H1 (cell line): ENCODE measurements around the gene PPP4R1. TPM values are rescaled to one million over a fixed set of nuclear protein-coding genes. Genes with fewer than 3 reads are reported as not detected.

Source experiments
- CTCF ChIA-PET: fragments of 300-600 bp; sonication (Branson Sonifier 250); formaldehyde crosslinking; loops from one replicate; lab custom pipeline; 2021; ENCODE audit not compliant: partially characterized antibody; lab: Charles Lee
- POLR2A ChIA-PET: fragments of 300-600 bp; sonication (Branson Sonifier 250); formaldehyde crosslinking; loops from one replicate; lab custom pipeline; 2021; ENCODE audit warnings: inconsistent platforms; ENCODE audit not compliant: partially characterized antibody; lab: Charles Lee
- DNase-seq, 2 experiments: peaks; one replicate each; pipeline versions ENCODE4 v3.0.0 to v3.0.0-alpha.2; 2010 to 2022; ENCODE audit warnings: low spot score in 2 of 2, low read depth in 1 of 2, mixed read lengths in 1 of 2
- FAIRE-seq: peaks from 2 replicates; lab custom pipeline; 2011; peaks lifted over from hg19 to GRCh38; lab: Jason Lieb, UNC
- H2AFZ ChIP-seq: 2 replicates; pipeline ENCODE4 v1.8.1; 2012; ENCODE audit warnings: low read length, inconsistent platforms
- H2AK5ac ChIP-seq: 2 replicates; pipeline ENCODE4 v1.6.1; 2013; ENCODE audit warnings: low read depth, low read length
- H2BK120ac ChIP-seq: replicated peaks from 2 replicates; pipeline ENCODE3; 2013; ENCODE audit warnings: low read depth, low read length, inconsistent platforms
- H2BK12ac ChIP-seq: 2 replicates; pipeline ENCODE4 v1.6.1; 2013; ENCODE audit warnings: low read depth, low read length
- H2BK15ac ChIP-seq: 2 replicates; pipeline ENCODE4 v1.6.1; 2013; ENCODE audit warnings: low read length
- H2BK20ac ChIP-seq: 2 replicates; pipeline ENCODE4 v1.6.1; 2013; ENCODE audit warnings: low read length
- H2BK5ac ChIP-seq: 2 replicates; pipeline ENCODE4 v1.6.1; 2013; ENCODE audit warnings: low read depth, low read length
- H3K14ac ChIP-seq: 2 replicates; pipeline ENCODE4 v1.6.1; 2013; ENCODE audit warnings: inconsistent platforms; ENCODE audit not compliant: insufficient read length
- H3K18ac ChIP-seq: 2 replicates; pipeline ENCODE4 v1.6.1; 2013; ENCODE audit warnings: low read length; ENCODE audit errors: extremely low read depth
- H3K23ac ChIP-seq: 2 replicates; pipeline ENCODE4 v1.6.1; 2013; ENCODE audit warnings: inconsistent platforms; ENCODE audit not compliant: insufficient read length
- H3K23me2 ChIP-seq: 2 replicates; pipeline ENCODE4 v1.6.1; 2013; ENCODE audit warnings: low read depth, low read length
- H3K27ac ChIP-seq: 2 replicates; pipeline ENCODE4 v1.6.1; 2011; ENCODE audit warnings: low read depth, low read length, inconsistent platforms
- H3K27me3 ChIP-seq, 4 experiments: replicated peaks in 1 of 4; 1 replicate in 1 of 4; 2 replicates in 3 of 4; pipeline versions ENCODE4 v1.6.1 to v1.8.1; 2011 to 2013; ENCODE audit warnings: low read length in 3 of 4, mild to moderate bottlenecking in 3 of 4, inconsistent platforms in 2 of 4, mixed read lengths in 2 of 4, moderate library complexity in 1 of 4; ENCODE audit not compliant: control insufficient read depth in 3 of 4, insufficient read depth in 3 of 4; ENCODE audit errors: extremely low read depth in 1 of 4
- H3K36me3 ChIP-seq, 4 experiments: 2 replicates each; pipeline versions ENCODE4 v1.6.1 to v1.8.1; 2011 to 2013; ENCODE audit warnings: mild to moderate bottlenecking in 4 of 4, low read length in 3 of 4, moderate library complexity in 2 of 4, control low read depth in 1 of 4, inconsistent platforms in 1 of 4; ENCODE audit not compliant: insufficient read depth in 4 of 4, control insufficient read depth in 2 of 4
- H3K4ac ChIP-seq: replicated peaks from 2 replicates; pipeline ENCODE3; 2013; ENCODE audit warnings: low read length, low read depth, mixed read lengths, inconsistent platforms; ENCODE audit not compliant: insufficient read length
- H3K4me1 ChIP-seq, 4 experiments: replicated peaks in 1 of 4; 1 replicate in 1 of 4; 2 replicates in 3 of 4; pipeline versions ENCODE4 v1.6.1 to v1.8.1; 2011 to 2013; ENCODE audit warnings: low read length in 3 of 4, inconsistent platforms in 2 of 4, mixed read lengths in 1 of 4; ENCODE audit not compliant: insufficient read depth in 4 of 4, control insufficient read depth in 3 of 4
- H3K4me2 ChIP-seq, 2 experiments: 2 replicates each; pipeline versions ENCODE4 v1.6.1 to v1.8.1; 2011 to 2013; ENCODE audit warnings: low read depth in 2 of 2, low read length in 2 of 2, control low read depth in 1 of 2, inconsistent platforms in 1 of 2, mild to moderate bottlenecking in 1 of 2; ENCODE audit not compliant: insufficient read depth in 1 of 2
- H3K4me3 ChIP-seq, 4 experiments: fragments of 200-600, 300-600 bp in 1 of 4; sonication (generic), shearing (Covaris generic), sonication (Bioruptor Twin) in 1 of 4; 2 replicates each; pipeline versions ENCODE4 v1.5.1 to v1.8.1; 2011 to 2016; ENCODE audit warnings: low read length in 4 of 4, low read depth in 3 of 4, control low read depth in 2 of 4, inconsistent platforms in 2 of 4, mild to moderate bottlenecking in 2 of 4, mixed read lengths in 1 of 4, moderate library complexity in 1 of 4; ENCODE audit not compliant: insufficient read depth in 2 of 4; ENCODE audit errors: extremely low read depth in 1 of 4
- H3K56ac ChIP-seq: replicated peaks from 2 replicates; pipeline ENCODE3; 2013; ENCODE audit warnings: low read depth, mild to moderate bottlenecking, mixed read lengths, low read length, inconsistent platforms; ENCODE audit not compliant: insufficient read length
- H3K79me1 ChIP-seq: 2 replicates; pipeline ENCODE4 v1.6.1; 2013; ENCODE audit warnings: low read depth, low read length, control low read depth
- H3K79me2 ChIP-seq, 2 experiments: 2 replicates each; pipeline versions ENCODE4 v1.6.1 to v1.8.1; 2012 to 2013; ENCODE audit warnings: low read length in 2 of 2, mild to moderate bottlenecking in 2 of 2, inconsistent platforms in 1 of 2; ENCODE audit not compliant: insufficient read depth in 2 of 2, control insufficient read depth in 1 of 2
- H3K9ac ChIP-seq, 4 experiments: replicated peaks in 1 of 4; 1 replicate in 1 of 4; 2 replicates in 3 of 4; pipeline versions ENCODE4 v1.6.1 to v1.8.1; 2011 to 2013; ENCODE audit warnings: low read depth in 3 of 4, low read length in 3 of 4, control low read depth in 2 of 4, mild to moderate bottlenecking in 2 of 4, moderate library complexity in 2 of 4, inconsistent platforms in 1 of 4; ENCODE audit errors: extremely low read depth in 1 of 4
- H3K9me3 ChIP-seq, 2 experiments: 2 replicates each; pipeline versions ENCODE4 v1.6.1 to v1.8.1; 2012 to 2013; ENCODE audit warnings: mild to moderate bottlenecking in 2 of 2, moderate library complexity in 2 of 2, control low read depth in 1 of 2, inconsistent platforms in 1 of 2, low read depth in 1 of 2, low read length in 1 of 2, mixed read lengths in 1 of 2; ENCODE audit not compliant: insufficient read depth in 2 of 2
- H4K20me1 ChIP-seq, 2 experiments: replicated peaks in 1 of 2; 2 replicates each; pipeline versions ENCODE3 to v1.8.1; 2011 to 2013; ENCODE audit warnings: inconsistent platforms in 2 of 2, low read length in 2 of 2, mild to moderate bottlenecking in 1 of 2; ENCODE audit not compliant: insufficient read depth in 2 of 2, control insufficient read depth in 1 of 2
- H4K5ac ChIP-seq: 2 replicates; pipeline ENCODE4 v1.6.1; 2013; ENCODE audit warnings: low read length, low read depth, mixed read lengths, inconsistent platforms; ENCODE audit not compliant: insufficient read length
- H4K8ac ChIP-seq: 2 replicates; pipeline ENCODE4 v1.8.0; 2013; ENCODE audit warnings: mild to moderate bottlenecking, moderate library complexity, low read length, inconsistent platforms; ENCODE audit not compliant: insufficient read depth; ENCODE audit errors: extremely low read depth
- H4K91ac ChIP-seq: replicated peaks from 2 replicates; pipeline ENCODE3; 2013; ENCODE audit warnings: low read length, mixed read lengths, inconsistent platforms; ENCODE audit not compliant: insufficient read length
- CEBPB ChIP-seq: IDR thresholded peaks from 2 replicates; pipeline ENCODE4 v1.6.1; 2012; ENCODE audit warnings: low read depth, low read length
- CHD1 ChIP-seq: IDR thresholded peaks from 2 replicates; pipeline ENCODE4 v1.6.1; 2012; ENCODE audit warnings: low read depth, low read length, improper control_type of control experiment
- CHD2 ChIP-seq: IDR thresholded peaks from 2 replicates; pipeline ENCODE4 v1.6.1; 2012; ENCODE audit warnings: low read length, improper control_type of control experiment
- GABPA ChIP-seq: IDR thresholded peaks from 2 replicates; pipeline ENCODE4 v1.6.1; 2011; ENCODE audit warnings: mild to moderate bottlenecking, low read length, moderate library complexity, borderline replicate concordance; ENCODE audit not compliant: insufficient read depth
- KDM4A ChIP-seq: IDR thresholded peaks from one replicate; pipeline ENCODE4 v1.7.1; 2012; ENCODE audit warnings: low read depth, mild to moderate bottlenecking, moderate library complexity, low read length, inconsistent platforms; ENCODE audit not compliant: severe bottlenecking
- MAX ChIP-seq: IDR thresholded peaks from 2 replicates; pipeline ENCODE4 v1.6.1; 2012; ENCODE audit warnings: inconsistent platforms
- NANOG ChIP-seq: IDR thresholded peaks from 2 replicates; pipeline ENCODE4 v1.6.1; 2011; ENCODE audit warnings: low read length, low read depth, mild to moderate bottlenecking, inconsistent platforms; ENCODE audit not compliant: insufficient read depth, poor library complexity, severe bottlenecking
- PHF8 ChIP-seq: fragments of 200-600 bp; sonication (generic); conservative IDR thresholded peaks from 2 replicates; pipeline ENCODE4 v1.7.1; 2012; ENCODE audit warnings: low read depth, mild to moderate bottlenecking, inconsistent platforms, low read length, moderate library complexity
- POLR2AphosphoS5 ChIP-seq: IDR thresholded peaks from 2 replicates; pipeline ENCODE4 v1.6.1; 2011; ENCODE audit warnings: low read depth, low read length
- POU5F1 ChIP-seq: IDR thresholded peaks from 2 replicates; pipeline ENCODE4 v1.6.1; 2011; ENCODE audit warnings: low read depth, mild to moderate bottlenecking, low read length, moderate library complexity
- SIRT6 ChIP-seq: IDR thresholded peaks from one replicate; pipeline ENCODE4 v1.7.1; 2012; ENCODE audit warnings: low read length, inconsistent platforms
- SUZ12 ChIP-seq: fragments of 200-600 bp; sonication (generic); IDR thresholded peaks from 2 replicates; pipeline ENCODE4 v1.6.1; 2012; ENCODE audit warnings: mild to moderate bottlenecking, inconsistent platforms, low read length, moderate library complexity, mixed read lengths
- TCF12 ChIP-seq: IDR thresholded peaks from 2 replicates; pipeline ENCODE4 v1.6.1; 2011; ENCODE audit warnings: low read depth, mild to moderate bottlenecking, low read length
- WGBS, 2 experiments: shearing (Covaris generic) in 1 of 2; methylation state at CpG; one replicate each; pipeline versions ENCODE4 v1.1.6 to v1.1.7; 2013 to 2015; ENCODE audit warnings: low lambda C conversion rate in 2 of 2, mixed read lengths in 2 of 2, inconsistent platforms in 1 of 2, low coverage in 1 of 2, missing lambda C conversion rate in 1 of 2; ENCODE audit not compliant: insufficient replicate concordance in 2 of 2, insufficient coverage in 1 of 2, insufficient read length in 1 of 2; ENCODE audit errors: extremely low coverage in 1 of 2, missing lambda C conversion rate in 1 of 2; 5-methylcytosine and 5-hydroxymethylcytosine counted together
- polyA plus RNA-seq, 7 experiments: library from polyadenylated mRNA; depleted of rRNA in 3 of 7; stranded (reverse) in 5 of 7; unstranded in 2 of 7; fragments of >200 nt in 5 of 7; fragments of 200-250 nt in 2 of 7; gene quantifications; 1 replicate in 5 of 7; 2 replicates in 1 of 7; 4 replicates in 1 of 7; pipeline versions ENCODE4 v1.2.1 to v1.2.3, GENCODE V29; 2011 to 2013; ENCODE audit warnings: missing spikeins in 2 of 7, mixed read lengths in 2 of 7
- total RNA-seq: library from RNA; stranded (reverse); fragmentation: NEBNext Ultra II Directional; extraction: Animal tissue kit (Norgen Biotek cat#: 25700); gene quantifications from 2 replicates; pipeline ENCODE4 v1.2.1, GENCODE V29; 2021

PPP4R1 gene
- total and polyA plus RNA-seq, 2 of the 8 experiments (the other 6 are each of a cell fraction or from before 2014, with no cell fraction given) = 67.4 to 96.1 TPM

GRCh38 chr18:9659499-9660375, 45.4 kb upstream of the PPP4R1 start:
- Histone ChIP-seq H4K8ac (no peak overlapping the region), H2BK5ac (no peak overlapping the region), H2BK20ac (no peak overlapping the region), H3K79me2 (no peaks in the 10 kb centered on the region), H2BK12ac (no peak overlapping the region; the same call in 1 of the 2 replicates), H3K14ac (no peak overlapping the region), H4K20me1 (no peaks in the 10 kb centered on the region), H3K9ac (no peak overlapping the region), H3K9me3 (no peaks in the 10 kb centered on the region), H2AFZ (no peak overlapping the region), H3K23ac (no peak overlapping the region), H3K4me2 (no peak overlapping the region), H3K56ac (no peak overlapping the region), H3K27me3 (no peaks in the 10 kb centered on the region), H2BK15ac (no peak overlapping the region), H4K91ac (no peak overlapping the region), H2BK120ac (no peak overlapping the region), H3K23me2 (no peaks in the 10 kb centered on the region), H3K4me1 (no peaks in the 10 kb centered on the region), H3K4ac (no peak overlapping the region), H3K18ac (no peak overlapping the region), H3K79me1 (no peaks in the 10 kb centered on the region), H4K5ac (no peak overlapping the region), H3K27ac (no peak overlapping the region), H2AK5ac (no peak overlapping the region), H3K36me3 (no peaks in the 10 kb centered on the region), H3K4me3 (no peak overlapping the region)
- WGBS, 2 experiments = 91% methylated on average over 24 of the region's 24 CpGs; no CpG with 5 or more reads in 1 of the 2 experiments
- FAIRE-seq (no peak), DNase-seq (no peak)
- ChIA-PET POLR2A (interaction anchor here (0.6 kb wide), 1 partner anchor 93 kb away, joined by 3 read pairs; no protein-coding TSS in a partner anchor), CTCF (interaction anchor here (1.0 to 2.3 kb wide), 4 partner anchors 9 to 83 kb away, joined by 3 to 12 read pairs (median 4); no protein-coding TSS in a partner anchor)
- TF ChIP-seq POLR2AphosphoS5 = no peak
- no peak for TF ChIP-seq MAX
- TF ChIP-seq GABPA = no peak
- no peak for TF ChIP-seq SUZ12
- no peak for TF ChIP-seq CEBPB
- no peak for TF ChIP-seq PHF8
- no peak for TF ChIP-seq TCF12
- TF ChIP-seq CHD2 = no peak
- TF ChIP-seq KDM4A = no peak
- TF ChIP-seq POU5F1 = no peak
- no peak for TF ChIP-seq CHD1
- no peak for TF ChIP-seq SIRT6
- no peak for TF ChIP-seq NANOG
